ENCODE data around the gene SMCR8.

GRCh38 chr17:18370761-18371160, 55.7 kb downstream of the SMCR8 start:
- TF ChIP-seq POLR2A (IDR thresholded peaks at IDR 0.05) (no peak), CTCF (IDR thresholded peaks at IDR 0.05) (no peak), POLR2AphosphoS5 (IDR thresholded peaks at IDR 0.05) (no peak)
